NB4 (cell line): ENCODE data around the gene TMEM38B.

Source experiments
- POLR2A ChIP-seq: IDR thresholded peaks from 2 replicates; pipeline ENCODE4 v1.6.1; 2011; ENCODE audit warnings: mild to moderate bottlenecking; ENCODE audit not compliant: insufficient read length; ENCODE audit errors: extremely low read depth
- TF ChIP-seq, protein P1 (sequence below): IDR thresholded peaks from one replicate; pipeline ENCODE4 v1.5.1; 2012; ENCODE audit warnings: low read depth, low read length

DNA sequence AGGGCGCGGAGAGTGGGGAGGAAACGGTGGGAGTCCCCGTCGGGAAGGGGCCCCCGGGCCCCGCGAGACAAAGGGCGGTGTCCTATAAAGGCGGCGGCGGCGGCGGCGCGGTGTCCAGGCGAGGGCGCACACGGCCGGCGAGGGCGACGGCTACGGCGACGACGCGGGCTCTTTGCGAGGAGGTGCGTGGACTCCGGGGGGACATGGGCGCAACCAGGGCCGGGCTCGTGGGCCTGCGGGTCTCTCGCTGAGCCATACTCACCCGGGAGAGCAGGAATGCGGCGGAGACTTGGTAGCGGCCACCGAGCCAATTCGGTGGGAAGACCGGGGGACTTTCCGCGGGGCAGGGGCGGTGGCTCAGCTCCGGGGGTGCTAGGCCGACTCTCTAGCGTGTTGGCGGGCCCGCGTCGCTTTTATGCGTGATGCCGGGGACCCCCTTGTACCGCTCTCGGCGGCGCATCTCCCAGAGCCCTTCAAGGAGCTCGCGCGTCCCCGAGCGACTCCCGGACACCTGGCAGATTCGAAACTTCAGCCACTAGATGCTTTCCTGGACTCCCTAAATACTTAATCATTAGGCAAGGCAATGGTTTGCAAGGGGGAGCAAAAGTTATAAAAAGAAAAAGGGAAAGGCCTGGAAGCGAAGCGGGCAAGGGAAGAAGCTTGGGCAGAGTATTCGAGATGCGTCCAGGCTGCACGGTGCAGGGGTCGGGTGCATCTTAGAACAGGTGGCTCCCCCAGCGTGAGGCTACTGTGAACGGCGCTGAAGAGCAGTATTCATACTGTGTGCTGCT, 38.0 kb upstream of the TMEM38B start:
- no peak for TF ChIP-seq POLR2A
- TF ChIP-seq, protein P1, sequence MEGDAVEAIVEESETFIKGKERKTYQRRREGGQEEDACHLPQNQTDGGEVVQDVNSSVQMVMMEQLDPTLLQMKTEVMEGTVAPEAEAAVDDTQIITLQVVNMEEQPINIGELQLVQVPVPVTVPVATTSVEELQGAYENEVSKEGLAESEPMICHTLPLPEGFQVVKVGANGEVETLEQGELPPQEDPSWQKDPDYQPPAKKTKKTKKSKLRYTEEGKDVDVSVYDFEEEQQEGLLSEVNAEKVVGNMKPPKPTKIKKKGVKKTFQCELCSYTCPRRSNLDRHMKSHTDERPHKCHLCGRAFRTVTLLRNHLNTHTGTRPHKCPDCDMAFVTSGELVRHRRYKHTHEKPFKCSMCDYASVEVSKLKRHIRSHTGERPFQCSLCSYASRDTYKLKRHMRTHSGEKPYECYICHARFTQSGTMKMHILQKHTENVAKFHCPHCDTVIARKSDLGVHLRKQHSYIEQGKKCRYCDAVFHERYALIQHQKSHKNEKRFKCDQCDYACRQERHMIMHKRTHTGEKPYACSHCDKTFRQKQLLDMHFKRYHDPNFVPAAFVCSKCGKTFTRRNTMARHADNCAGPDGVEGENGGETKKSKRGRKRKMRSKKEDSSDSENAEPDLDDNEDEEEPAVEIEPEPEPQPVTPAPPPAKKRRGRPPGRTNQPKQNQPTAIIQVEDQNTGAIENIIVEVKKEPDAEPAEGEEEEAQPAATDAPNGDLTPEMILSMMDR, result no peak
